Measurements from ENCODE around the gene FAM171A1. TPM values are rescaled to one million over a fixed set of nuclear protein-coding genes. Genes with fewer than 3 reads are reported as not detected.

The FAM171A1 gene
- total RNA-seq, 1 experiment from 2014 or later, result 26.3 TPM

GRCh38 chr10:15369256-15370211 lies 1.6 kb downstream of the FAM171A1 start:
- no peak for TF ChIP-seq CTCF (IDR thresholded peaks at IDR 0.05; ENCODE audit: insufficient read depth in 1 of 2, low read depth in 1 of 2, low read length in 1 of 2, severe bottlenecking in 1 of 2, unreplicated experiment in 1 of 2)
- peak overlapping the region; percentile 90 for H3K27ac Mint-ChIP-seq (ENCODE audit: unreplicated experiment)
- Histone ChIP-seq H3K27me3 (replicated peaks; ENCODE audit: control insufficient read depth, insufficient read depth, low read length) (peaks cover 1% of the 10 kb centered on the region), H3K4me1 (peaks cover 9% of the 10 kb centered on the region), H3K4me3 (ENCODE audit: low read depth, low read length) (peak overlapping the region; percentile 66), H3K9me3 (no peaks in the 10 kb centered on the region), H3K36me3 (ENCODE audit: control insufficient read depth, insufficient read depth, low read length) (no peaks in the 10 kb centered on the region)
- TSS peak; percentile 24 for BruUV-seq (replicated peaks)
- intact Hi-C loops (cut with micrococcal nuclease; ENCODE audit: unreplicated experiment), result loop anchor here (2.0 to 5.0 kb wide), 2 partner anchors 107 to 202 kb away; partner anchors contain the start of gene NMT2
- peaks cover 5% of the 10 kb centered on the region for H3K27me3 Mint-ChIP-seq (ENCODE audit: insufficient read depth, unreplicated experiment)
- CTCF ChIA-PET, result interaction anchor here (0.7 to 1.3 kb wide), 2 partner anchors 23 to 107 kb away, joined by 3 to 14 read pairs; no protein-coding TSS in a partner anchor
- H3K4me1 Mint-ChIP-seq (ENCODE audit: low read depth, unreplicated experiment), result peaks cover 16% of the 10 kb centered on the region
- POLR2A ChIA-PET, result no interaction called here
- peak overlapping the region; percentile 87 for H3K4me3 Mint-ChIP-seq (ENCODE audit: unreplicated experiment)
- H3K36me3 Mint-ChIP-seq (ENCODE audit: insufficient read depth, unreplicated experiment), result no peaks in the 10 kb centered on the region
- peak in 1 of 2 experiments; percentile 32 for DNase-seq
- H3K9me3 Mint-ChIP-seq (ENCODE audit: unreplicated experiment), result peaks cover 7% of the 10 kb centered on the region

- H3K4me1 Mint-ChIP-seq (ENCODE audit: low read depth, unreplicated experiment), result peaks cover 17% of the 10 kb centered on the region
- BruUV-seq (replicated peaks), result no TSS peak
- H3K36me3 ChIP-seq (ENCODE audit: control insufficient read depth, insufficient read depth, low read length), result no peaks in the 10 kb centered on the region
- H3K4me3 Mint-ChIP-seq (ENCODE audit: unreplicated experiment), result peak overlapping the region; percentile 5
- intact Hi-C loops (cut with micrococcal nuclease; ENCODE audit: unreplicated experiment), result no loop called here
- peaks cover 1% of the 10 kb centered on the region for H3K27me3 ChIP-seq (replicated peaks; ENCODE audit: control insufficient read depth, insufficient read depth, low read length)
- H3K9me3 Mint-ChIP-seq (ENCODE audit: unreplicated experiment), result peaks cover 11% of the 10 kb centered on the region
- H3K4me3 ChIP-seq (ENCODE audit: low read depth, low read length), result no peak overlapping the region
- no peak overlapping the region for H3K27ac Mint-ChIP-seq (ENCODE audit: unreplicated experiment)
- ChIA-PET CTCF (no interaction called here), POLR2A (no interaction called here)
- H3K36me3 Mint-ChIP-seq (ENCODE audit: insufficient read depth, unreplicated experiment), result no peaks in the 10 kb centered on the region
- peaks cover 14% of the 10 kb centered on the region for H3K4me1 ChIP-seq
- TF ChIP-seq CTCF (IDR thresholded peaks at IDR 0.05; ENCODE audit: insufficient read depth in 1 of 2, low read depth in 1 of 2, low read length in 1 of 2, severe bottlenecking in 1 of 2, unreplicated experiment in 1 of 2), result no peak
- no peak for DNase-seq
- no peaks in the 10 kb centered on the region for H3K9me3 ChIP-seq
- peaks cover 5% of the 10 kb centered on the region for H3K27me3 Mint-ChIP-seq (ENCODE audit: insufficient read depth, unreplicated experiment)
These were observed 2.8 kb downstream of the FAM171A1 start for GRCh38 chr10:15368101-15368855.

- H3K4me3 Mint-ChIP-seq (ENCODE audit: unreplicated experiment), result no peak overlapping the region
- H3K36me3 ChIP-seq (ENCODE audit: control insufficient read depth, insufficient read depth, low read length), result no peaks in the 10 kb centered on the region
- no peak overlapping the region for H3K4me3 ChIP-seq (ENCODE audit: low read depth, low read length)
- H3K4me1 ChIP-seq, result peaks cover 21% of the 10 kb centered on the region
- H3K36me3 Mint-ChIP-seq (ENCODE audit: insufficient read depth, unreplicated experiment), result no peaks in the 10 kb centered on the region
- no TSS peak for BruUV-seq (replicated peaks)
- H3K9me3 ChIP-seq, result no peaks in the 10 kb centered on the region
- ChIA-PET POLR2A (no interaction called here), CTCF (no interaction called here)
- no peak overlapping the region for H3K27ac Mint-ChIP-seq (ENCODE audit: unreplicated experiment)
- peaks cover 25% of the 10 kb centered on the region for H3K4me1 Mint-ChIP-seq (ENCODE audit: low read depth, unreplicated experiment)
- peak in 1 of 2 experiments; percentile 8 for DNase-seq
- peaks cover 1% of the 10 kb centered on the region for H3K27me3 ChIP-seq (replicated peaks; ENCODE audit: control insufficient read depth, insufficient read depth, low read length)
- intact Hi-C loops (cut with micrococcal nuclease; ENCODE audit: unreplicated experiment), result no loop called here
- H3K9me3 Mint-ChIP-seq (ENCODE audit: unreplicated experiment), result peaks cover 11% of the 10 kb centered on the region
- H3K27me3 Mint-ChIP-seq (ENCODE audit: insufficient read depth, unreplicated experiment), result peaks cover 5% of the 10 kb centered on the region
- TF ChIP-seq CTCF (IDR thresholded peaks at IDR 0.05; ENCODE audit: insufficient read depth in 1 of 2, low read depth in 1 of 2, low read length in 1 of 2, severe bottlenecking in 1 of 2, unreplicated experiment in 1 of 2), result no peak
These were observed 3.6 kb downstream of the FAM171A1 start for GRCh38 chr10:15367296-15368085.
